Mucosa of rectum (tissue), 2 donors: ENCODE results near the gene ELOVL2.
"Not testable (repeated sequence)": the region's sequence is repeated elsewhere in the genome, so short reads cannot be mapped to it uniquely, and the experiment has no call there.

ENCODE experiments used
- H3K27ac ChIP-seq, 2 donors: one replicate each; pipeline ENCODE4 v1.7.0; 2013; ENCODE audit warnings: inconsistent platforms in 2 of 2, low read depth in 2 of 2, low read length in 2 of 2
- H3K27me3 ChIP-seq, 2 donors: one replicate each; pipeline ENCODE4 v1.7.0; 2013; ENCODE audit warnings: low read length in 2 of 2; ENCODE audit not compliant: control insufficient read depth in 2 of 2, insufficient read depth in 2 of 2
- H3K36me3 ChIP-seq, 2 donors: one replicate each; pipeline ENCODE4 v1.7.0; 2013; ENCODE audit warnings: low read length in 2 of 2; ENCODE audit not compliant: control insufficient read depth in 2 of 2, insufficient read depth in 2 of 2
- H3K4me1 ChIP-seq, 2 donors: one replicate each; pipeline ENCODE4 v1.7.0; 2013; ENCODE audit warnings: low read length in 2 of 2, mild to moderate bottlenecking in 1 of 2; ENCODE audit not compliant: control insufficient read depth in 2 of 2, insufficient read depth in 2 of 2
- H3K4me3 ChIP-seq, 2 donors: one replicate each; pipeline ENCODE4 v1.7.0; 2013; ENCODE audit warnings: low read length in 2 of 2
- H3K9ac ChIP-seq, 2 donors: one replicate each; pipeline ENCODE4 v1.7.0; 2013; ENCODE audit warnings: low read length in 2 of 2, low read depth in 1 of 2, mild to moderate bottlenecking in 1 of 2
- H3K9me3 ChIP-seq, 2 donors: one replicate each; pipeline ENCODE4 v1.7.0; 2013; ENCODE audit warnings: low read length in 2 of 2; ENCODE audit not compliant: control insufficient read depth in 2 of 2
- donor health status: healthy.
- donor health status: Normal muscosa, but diverticular disease.

The ELOVL2 gene

GRCh38 chr6:11012976-11013720 lies 31.0 kb downstream of the ELOVL2 start:
- H3K4me1 ChIP-seq = no peaks in the 10 kb centered on the region
- H3K4me3 ChIP-seq = no peak overlapping the region
- H3K27ac ChIP-seq = no peak overlapping the region
- no peak overlapping the region for H3K9ac ChIP-seq
- H3K36me3 ChIP-seq = no peaks in the 10 kb centered on the region
- H3K27me3 ChIP-seq = peaks cover 4 to 10% of the 10 kb centered on the region in 2 donors
- H3K9me3 ChIP-seq = no peaks in the 10 kb centered on the region

DNA sequence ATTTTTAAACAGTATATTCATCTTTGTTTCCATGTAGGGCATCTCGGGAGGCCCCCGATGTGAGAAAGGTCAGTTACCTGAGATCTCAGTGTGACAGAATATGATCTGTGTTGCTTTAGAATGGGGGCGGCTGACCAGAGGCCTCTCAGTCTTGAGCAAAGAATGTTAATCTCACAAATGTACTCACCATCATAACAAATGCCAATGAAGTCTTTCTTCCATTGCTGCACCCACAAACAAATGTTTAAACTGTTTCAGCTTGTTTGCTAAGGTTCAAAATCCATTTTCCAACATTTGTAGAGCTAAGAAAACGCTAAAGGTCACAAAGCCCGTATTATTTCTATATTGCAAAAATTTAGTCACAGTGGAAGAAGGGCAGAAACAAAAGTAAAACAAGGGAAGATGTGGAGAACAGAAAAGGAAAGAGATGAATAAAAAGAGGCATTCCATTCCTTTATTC lies 31.8 kb downstream of the ELOVL2 start:
- no peaks in the 10 kb centered on the region for H3K4me1 ChIP-seq
- H3K27ac ChIP-seq = no peak overlapping the region
- H3K36me3 ChIP-seq = no peaks in the 10 kb centered on the region
- no peak overlapping the region for H3K4me3 ChIP-seq
- peaks cover 4 to 10% of the 10 kb centered on the region in 2 donors for H3K27me3 ChIP-seq
- H3K9me3 ChIP-seq = no peaks in the 10 kb centered on the region
- H3K9ac ChIP-seq = no peak overlapping the region

DNA sequence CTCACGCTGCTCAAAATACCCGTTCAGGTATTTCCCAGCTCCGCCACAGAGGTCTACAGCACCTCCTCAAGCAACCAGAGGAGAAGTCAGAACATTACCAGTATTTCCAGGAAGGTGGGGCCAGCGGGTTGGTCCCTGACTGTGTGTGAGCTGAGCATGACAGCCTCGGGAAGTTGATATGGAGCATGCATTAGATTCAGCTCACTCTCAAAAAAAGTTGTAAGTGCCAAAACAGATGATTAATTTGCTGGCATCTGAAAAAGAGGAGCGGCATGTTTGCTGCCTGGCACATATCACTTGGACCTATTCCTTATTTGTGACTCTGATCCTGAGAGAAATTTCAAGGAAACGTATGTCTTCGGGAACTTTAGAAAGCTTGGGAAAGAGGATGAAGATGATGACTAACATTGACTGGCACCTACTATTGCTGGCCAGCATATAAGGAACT lies 32.3 kb downstream of the ELOVL2 start:
- no peak overlapping the region for H3K9ac ChIP-seq
- peaks cover 4 to 6% of the 10 kb centered on the region in 2 donors for H3K27me3 ChIP-seq
- H3K4me1 ChIP-seq = no peaks in the 10 kb centered on the region
- H3K9me3 ChIP-seq = no peaks in the 10 kb centered on the region
- no peaks in the 10 kb centered on the region for H3K36me3 ChIP-seq
- no peak overlapping the region for H3K27ac ChIP-seq
- no peak overlapping the region for H3K4me3 ChIP-seq

DNA sequence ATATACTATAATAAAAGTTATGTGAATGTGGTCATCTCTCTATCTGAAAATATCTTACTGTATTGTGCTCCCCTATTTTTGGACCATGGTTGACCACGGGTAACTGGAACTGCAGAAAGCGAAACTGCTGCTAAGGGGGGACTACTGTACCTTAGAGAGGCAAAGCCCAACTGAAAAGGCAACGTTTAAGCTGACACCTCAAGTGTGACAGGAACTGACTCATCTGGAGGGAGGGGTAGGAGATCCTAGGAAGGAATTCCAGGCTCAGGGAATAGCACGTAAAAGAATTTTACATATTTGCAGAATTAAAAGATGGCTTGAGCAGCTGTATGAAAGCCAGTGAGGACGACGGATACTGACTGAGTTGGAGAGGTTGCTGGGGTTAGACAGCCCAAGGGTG lies 34.8 kb downstream of the ELOVL2 start:
- H3K27ac ChIP-seq = no peak overlapping the region
- H3K27me3 ChIP-seq = peaks cover 0 to 3% of the 10 kb centered on the region in 2 donors
- no peak overlapping the region for H3K9ac ChIP-seq
- H3K4me1 ChIP-seq = no peaks in the 10 kb centered on the region
- no peak overlapping the region for H3K4me3 ChIP-seq
- no peaks in the 10 kb centered on the region for H3K9me3 ChIP-seq
- H3K36me3 ChIP-seq = no peaks in the 10 kb centered on the region

- no peaks in the 10 kb centered on the region for H3K4me1 ChIP-seq
- H3K4me3 ChIP-seq = no peak overlapping the region
- H3K9ac ChIP-seq = no peak overlapping the region
- no peak overlapping the region for H3K27ac ChIP-seq
- no peaks in the 10 kb centered on the region for H3K36me3 ChIP-seq
- H3K27me3 ChIP-seq = peaks cover 0 to 3% of the 10 kb centered on the region in 2 donors
- H3K9me3 ChIP-seq = no peaks in the 10 kb centered on the region
Observed at GRCh38 chr6:11008821-11009220, 35.3 kb downstream of the ELOVL2 start.

- Histone ChIP-seq H3K27ac (no peak overlapping the region), H3K4me3 (no peak overlapping the region), H3K9ac (no peak overlapping the region), H3K36me3 (no peaks in the 10 kb centered on the region), H3K4me1 (no peaks in the 10 kb centered on the region), H3K27me3 (peaks cover 0 to 3% of the 10 kb centered on the region in 2 donors), H3K9me3 (no peaks in the 10 kb centered on the region)
Observed at GRCh38 chr6:11007715-11008608, 36.1 kb downstream of the ELOVL2 start.

GRCh38 chr6:11006061-11006460 lies 38.0 kb downstream of the ELOVL2 start:
- Histone ChIP-seq H3K9ac (no peak overlapping the region), H3K4me1 (no peaks in the 10 kb centered on the region), H3K9me3 (no peaks in the 10 kb centered on the region), H3K36me3 (no peaks in the 10 kb centered on the region), H3K4me3 (no peak overlapping the region), H3K27me3 (peaks cover 0 to 8% of the 10 kb centered on the region in 2 donors), H3K27ac (no peak overlapping the region)

DNA sequence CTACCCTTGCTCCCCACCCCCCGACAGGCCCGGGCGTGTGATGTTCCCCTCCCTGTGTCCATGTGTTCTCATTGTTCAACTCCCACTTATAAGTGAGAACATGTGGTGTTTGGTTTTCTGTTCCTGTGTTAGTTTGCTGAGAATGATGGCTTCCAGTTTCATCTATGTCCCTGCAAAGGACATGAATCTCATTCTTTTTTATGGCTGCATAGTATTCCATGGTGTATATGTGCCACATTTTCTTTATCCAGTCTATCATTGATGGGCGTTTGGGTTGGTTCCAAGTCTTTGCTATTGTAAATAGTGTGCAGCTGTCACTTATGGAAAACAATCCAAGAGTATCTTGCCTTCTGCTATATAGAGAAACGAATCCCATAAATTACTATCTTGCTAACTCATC lies 40.8 kb downstream of the ELOVL2 start:
- H3K4me1 ChIP-seq, H3K27ac ChIP-seq, H3K4me3 ChIP-seq, H3K9me3 ChIP-seq, H3K9ac ChIP-seq, H3K36me3 ChIP-seq: not testable (repeated sequence)
- peaks cover 0 to 10% of the 10 kb centered on the region in 2 donors for H3K27me3 ChIP-seq

GRCh38 chr6:11002176-11002575 lies 41.9 kb downstream of the ELOVL2 start:
- Histone ChIP-seq H3K4me3 (no peak overlapping the region), H3K4me1 (no peaks in the 10 kb centered on the region), H3K9ac (no peak overlapping the region), H3K36me3 (no peaks in the 10 kb centered on the region), H3K9me3 (no peaks in the 10 kb centered on the region), H3K27me3 (peaks cover 0 to 10% of the 10 kb centered on the region in 2 donors), H3K27ac (no peak overlapping the region)

DNA sequence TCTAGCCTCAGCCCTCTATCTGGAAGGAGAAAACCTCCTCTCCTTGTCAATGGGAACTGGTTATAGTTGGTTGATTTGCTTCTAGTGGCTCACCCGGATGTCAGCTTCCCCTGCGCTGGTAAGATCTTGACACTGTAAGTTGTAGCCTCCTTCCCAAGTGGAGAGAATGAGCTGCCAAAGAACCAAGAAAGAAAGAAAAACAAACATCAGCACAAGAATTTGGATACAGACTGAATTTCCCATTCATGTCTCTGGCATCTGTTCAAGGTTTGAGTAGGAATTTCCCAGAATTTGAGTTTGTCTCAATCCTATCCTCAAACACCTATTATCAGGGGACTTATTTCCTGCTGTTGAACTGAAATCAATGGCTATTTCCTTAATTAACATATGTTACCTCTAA lies 44.1 kb downstream of the ELOVL2 start:
- H3K27me3 ChIP-seq = peaks cover 0 to 7% of the 10 kb centered on the region in 2 donors
- H3K9ac ChIP-seq = no peak overlapping the region
- H3K9me3 ChIP-seq = no peaks in the 10 kb centered on the region
- no peak overlapping the region for H3K4me3 ChIP-seq
- no peak overlapping the region for H3K27ac ChIP-seq
- H3K4me1 ChIP-seq = no peaks in the 10 kb centered on the region
- no peaks in the 10 kb centered on the region for H3K36me3 ChIP-seq
